Testis (tissue), 3 donors: Measurements from ENCODE around the gene SPARC. TPM values are rescaled to one million over a fixed set of nuclear protein-coding genes. Genes with fewer than 3 reads are reported as not detected.
A peak's percentile ranks its signal among the peaks of the same experiment; 100 is the strongest.

ENCODE experiments used
- DNase-seq: peaks from one replicate; pipeline ENCODE4 v3.0.0-alpha.2; 2019
- H3K27ac ChIP-seq, 2 donors: fragments of 200-600 bp; sonication (generic); one replicate each; pipeline ENCODE4 v1.5.1; 2019
- H3K27me3 ChIP-seq: fragments of 200-600 bp; sonication (generic); one replicate; pipeline ENCODE4 v1.5.1; 2019
- H3K36me3 ChIP-seq: fragments of 200-600 bp; sonication (generic); one replicate; pipeline ENCODE4 v1.5.1; 2017; ENCODE audit warnings: low read depth; ENCODE audit errors: missing control alignments
- H3K4me1 ChIP-seq: fragments of 200-600 bp; sonication (generic); one replicate; pipeline ENCODE4 v1.5.1; 2019
- H3K4me3 ChIP-seq, 2 donors: fragments of 200-600 bp; sonication (generic); one replicate each; pipeline ENCODE4 v1.5.1; 2017 to 2019
- H3K9me3 ChIP-seq: fragments of 200-600 bp; sonication (generic); one replicate; pipeline ENCODE4 v1.5.1; 2017
- CTCF ChIP-seq, 3 experiments: fragments of 450-650 bp in 2 of 3; fragments of 200-600 bp in 1 of 3; sonication (generic) in 1 of 3; IDR thresholded peaks; one replicate each; pipeline ENCODE4 v1.5.1; 2016 to 2019; ENCODE audit warnings: antibody characterized with exemption in 3 of 3, mild to moderate bottlenecking in 2 of 3, moderate library complexity in 1 of 3
- POLR2A ChIP-seq: fragments of 450-650 bp; IDR thresholded peaks from one replicate; pipeline ENCODE4 v1.6.1; 2017; ENCODE audit warnings: antibody characterized with exemption, mild to moderate bottlenecking, moderate library complexity
- WGBS, 2 donors: methylation state at CpG; one replicate each; pipeline ENCODE4 v1.1.5; 2018; 5-methylcytosine and 5-hydroxymethylcytosine counted together
- intact Hi-C: fragments of 100-400 bp; cut with DNase I; formaldehyde crosslinking; loops from one replicate; pipeline ENCODE4 v1.15.1; 2023; ENCODE audit warnings: low total_unique reads
- polyA plus RNA-seq: library from polyadenylated mRNA; stranded (reverse); fragments of 350-450 nt; fragmentation: Illumina TruSeq; extraction: RNeasy Lipid Tissue Mini Kit (QIAGEN cat#74804); gene quantifications from one replicate; pipeline ENCODE4 v1.2.3, GENCODE V29; 2014; ENCODE audit warnings: low read depth, low replicate concordance; ENCODE audit not compliant: insufficient read depth
- total RNA-seq, 2 donors: library from RNA; depleted of rRNA; stranded (reverse); fragments of >200 nt; gene quantifications; one replicate each; pipeline ENCODE4 v1.2.3, GENCODE V29; 2016

The SPARC gene
- total and polyA plus RNA-seq, 3 donors from 2014 or later: 1,884 to 3,080 (median 2,585) TPM

GRCh38 chr5:151721087-151721646 is 34.5 kb upstream of the SPARC start:
- no peak overlapping the region for H3K27ac ChIP-seq
- no peaks in the 10 kb centered on the region for H3K9me3 ChIP-seq
- H3K36me3 ChIP-seq: no peaks in the 10 kb centered on the region
- DNase-seq: no peak
- TF ChIP-seq POLR2A (no peak), CTCF (IDR thresholded peaks at IDR 0.05) (no peak)
- H3K4me3 ChIP-seq: no peak overlapping the region
- H3K27me3 ChIP-seq: no peaks in the 10 kb centered on the region
- WGBS, 2 donors: 71 to 76% methylated on average over 3 of the region's 3 CpGs
- peaks cover 41% of the 10 kb centered on the region for H3K4me1 ChIP-seq
- intact Hi-C loops: no loop called here

GRCh38 chr5:151720215-151720614 is 33.5 kb upstream of the SPARC start:
- H3K4me1 ChIP-seq: peaks cover 41% of the 10 kb centered on the region
- intact Hi-C loops: no loop called here
- H3K27ac ChIP-seq: peak overlapping the region; percentile 28 to 64
- no peak for DNase-seq
- no peak overlapping the region for H3K4me3 ChIP-seq
- no peaks in the 10 kb centered on the region for H3K27me3 ChIP-seq
- 75 to 81% methylated on average over 2 of the region's 2 CpGs for WGBS, 2 donors
- H3K36me3 ChIP-seq: no peaks in the 10 kb centered on the region
- H3K9me3 ChIP-seq: no peaks in the 10 kb centered on the region
- TF ChIP-seq CTCF (IDR thresholded peaks at IDR 0.05): no peak
- TF ChIP-seq POLR2A: no peak

GRCh38 chr5:151719228-151720000 is 32.7 kb upstream of the SPARC start:
- H3K36me3 ChIP-seq: no peaks in the 10 kb centered on the region
- peak; percentile 69 for DNase-seq
- no peaks in the 10 kb centered on the region for H3K9me3 ChIP-seq
- no peaks in the 10 kb centered on the region for H3K27me3 ChIP-seq
- no peak overlapping the region for H3K4me3 ChIP-seq
- intact Hi-C loops: no loop called here
- 64 to 65% methylated on average over 6 of the region's 6 CpGs for WGBS, 2 donors
- TF ChIP-seq POLR2A: no peak
- peak; percentile 55 to 62 (median 60) for TF ChIP-seq CTCF (IDR thresholded peaks at IDR 0.05)
- peak overlapping the region; percentile 28 to 64 for H3K27ac ChIP-seq
- peaks cover 41% of the 10 kb centered on the region for H3K4me1 ChIP-seq

- H3K4me1 ChIP-seq: peaks cover 41% of the 10 kb centered on the region
- H3K27me3 ChIP-seq: no peaks in the 10 kb centered on the region
- intact Hi-C loops: no loop called here
- H3K4me3 ChIP-seq: no peak overlapping the region
- WGBS, 2 donors: 37 to 39% methylated on average over 3 of the region's 3 CpGs
- peak overlapping the region; percentile 28 to 64 for H3K27ac ChIP-seq
- no peaks in the 10 kb centered on the region for H3K9me3 ChIP-seq
- H3K36me3 ChIP-seq: no peaks in the 10 kb centered on the region
- TF ChIP-seq POLR2A (no peak), CTCF (IDR thresholded peaks at IDR 0.05) (no peak)
- peak; percentile 30 for DNase-seq
Measured at GRCh38 chr5:151718646-151719045, 31.9 kb upstream of the SPARC start.
